H1 (cell line): Measurements from ENCODE around the gene SPG7. TPM values are rescaled to one million over a fixed set of nuclear protein-coding genes. Genes with fewer than 3 reads are reported as not detected.

ENCODE experiments used
- CTCF ChIA-PET: fragments of 300-600 bp; sonication (Branson Sonifier 250); formaldehyde crosslinking; loops from one replicate; lab custom pipeline; 2021; ENCODE audit not compliant: partially characterized antibody; lab: Charles Lee
- POLR2A ChIA-PET: fragments of 300-600 bp; sonication (Branson Sonifier 250); formaldehyde crosslinking; loops from one replicate; lab custom pipeline; 2021; ENCODE audit warnings: inconsistent platforms; ENCODE audit not compliant: partially characterized antibody; lab: Charles Lee
- DNase-seq, 2 experiments: peaks; one replicate each; pipeline versions ENCODE4 v3.0.0 to v3.0.0-alpha.2; 2010 to 2022; ENCODE audit warnings: low spot score in 2 of 2, low read depth in 1 of 2, mixed read lengths in 1 of 2
- FAIRE-seq: peaks from 2 replicates; lab custom pipeline; 2011; peaks lifted over from hg19 to GRCh38; lab: Jason Lieb, UNC
- H2AFZ ChIP-seq: 2 replicates; pipeline ENCODE4 v1.8.1; 2012; ENCODE audit warnings: low read length, inconsistent platforms
- H2AK5ac ChIP-seq: 2 replicates; pipeline ENCODE4 v1.6.1; 2013; ENCODE audit warnings: low read depth, low read length
- H2BK120ac ChIP-seq: replicated peaks from 2 replicates; pipeline ENCODE3; 2013; ENCODE audit warnings: low read depth, low read length, inconsistent platforms
- H2BK12ac ChIP-seq: 2 replicates; pipeline ENCODE4 v1.6.1; 2013; ENCODE audit warnings: low read depth, low read length
- H2BK15ac ChIP-seq: 2 replicates; pipeline ENCODE4 v1.6.1; 2013; ENCODE audit warnings: low read length
- H2BK20ac ChIP-seq: 2 replicates; pipeline ENCODE4 v1.6.1; 2013; ENCODE audit warnings: low read length
- H2BK5ac ChIP-seq: 2 replicates; pipeline ENCODE4 v1.6.1; 2013; ENCODE audit warnings: low read depth, low read length
- H3K14ac ChIP-seq: 2 replicates; pipeline ENCODE4 v1.6.1; 2013; ENCODE audit warnings: inconsistent platforms; ENCODE audit not compliant: insufficient read length
- H3K18ac ChIP-seq: 2 replicates; pipeline ENCODE4 v1.6.1; 2013; ENCODE audit warnings: low read length; ENCODE audit errors: extremely low read depth
- H3K23ac ChIP-seq: 2 replicates; pipeline ENCODE4 v1.6.1; 2013; ENCODE audit warnings: inconsistent platforms; ENCODE audit not compliant: insufficient read length
- H3K23me2 ChIP-seq: 2 replicates; pipeline ENCODE4 v1.6.1; 2013; ENCODE audit warnings: low read depth, low read length
- H3K27ac ChIP-seq: 2 replicates; pipeline ENCODE4 v1.6.1; 2011; ENCODE audit warnings: low read depth, low read length, inconsistent platforms
- H3K27me3 ChIP-seq, 4 experiments: replicated peaks in 1 of 4; 1 replicate in 1 of 4; 2 replicates in 3 of 4; pipeline versions ENCODE4 v1.6.1 to v1.8.1; 2011 to 2013; ENCODE audit warnings: low read length in 3 of 4, mild to moderate bottlenecking in 3 of 4, inconsistent platforms in 2 of 4, mixed read lengths in 2 of 4, moderate library complexity in 1 of 4; ENCODE audit not compliant: control insufficient read depth in 3 of 4, insufficient read depth in 3 of 4; ENCODE audit errors: extremely low read depth in 1 of 4
- H3K36me3 ChIP-seq, 4 experiments: 2 replicates each; pipeline versions ENCODE4 v1.6.1 to v1.8.1; 2011 to 2013; ENCODE audit warnings: mild to moderate bottlenecking in 4 of 4, low read length in 3 of 4, moderate library complexity in 2 of 4, control low read depth in 1 of 4, inconsistent platforms in 1 of 4; ENCODE audit not compliant: insufficient read depth in 4 of 4, control insufficient read depth in 2 of 4
- H3K4ac ChIP-seq: replicated peaks from 2 replicates; pipeline ENCODE3; 2013; ENCODE audit warnings: low read length, low read depth, mixed read lengths, inconsistent platforms; ENCODE audit not compliant: insufficient read length
- H3K4me1 ChIP-seq, 4 experiments: replicated peaks in 1 of 4; 1 replicate in 1 of 4; 2 replicates in 3 of 4; pipeline versions ENCODE4 v1.6.1 to v1.8.1; 2011 to 2013; ENCODE audit warnings: low read length in 3 of 4, inconsistent platforms in 2 of 4, mixed read lengths in 1 of 4; ENCODE audit not compliant: insufficient read depth in 4 of 4, control insufficient read depth in 3 of 4
- H3K4me2 ChIP-seq, 2 experiments: 2 replicates each; pipeline versions ENCODE4 v1.6.1 to v1.8.1; 2011 to 2013; ENCODE audit warnings: low read depth in 2 of 2, low read length in 2 of 2, control low read depth in 1 of 2, inconsistent platforms in 1 of 2, mild to moderate bottlenecking in 1 of 2; ENCODE audit not compliant: insufficient read depth in 1 of 2
- H3K4me3 ChIP-seq, 4 experiments: fragments of 200-600, 300-600 bp in 1 of 4; sonication (generic), shearing (Covaris generic), sonication (Bioruptor Twin) in 1 of 4; 2 replicates each; pipeline versions ENCODE4 v1.5.1 to v1.8.1; 2011 to 2016; ENCODE audit warnings: low read length in 4 of 4, low read depth in 3 of 4, control low read depth in 2 of 4, inconsistent platforms in 2 of 4, mild to moderate bottlenecking in 2 of 4, mixed read lengths in 1 of 4, moderate library complexity in 1 of 4; ENCODE audit not compliant: insufficient read depth in 2 of 4; ENCODE audit errors: extremely low read depth in 1 of 4
- H3K56ac ChIP-seq: replicated peaks from 2 replicates; pipeline ENCODE3; 2013; ENCODE audit warnings: low read depth, mild to moderate bottlenecking, mixed read lengths, low read length, inconsistent platforms; ENCODE audit not compliant: insufficient read length
- H3K79me1 ChIP-seq: 2 replicates; pipeline ENCODE4 v1.6.1; 2013; ENCODE audit warnings: low read depth, low read length, control low read depth
- H3K79me2 ChIP-seq, 2 experiments: 2 replicates each; pipeline versions ENCODE4 v1.6.1 to v1.8.1; 2012 to 2013; ENCODE audit warnings: low read length in 2 of 2, mild to moderate bottlenecking in 2 of 2, inconsistent platforms in 1 of 2; ENCODE audit not compliant: insufficient read depth in 2 of 2, control insufficient read depth in 1 of 2
- H3K9ac ChIP-seq, 4 experiments: replicated peaks in 1 of 4; 1 replicate in 1 of 4; 2 replicates in 3 of 4; pipeline versions ENCODE4 v1.6.1 to v1.8.1; 2011 to 2013; ENCODE audit warnings: low read depth in 3 of 4, low read length in 3 of 4, control low read depth in 2 of 4, mild to moderate bottlenecking in 2 of 4, moderate library complexity in 2 of 4, inconsistent platforms in 1 of 4; ENCODE audit errors: extremely low read depth in 1 of 4
- H3K9me3 ChIP-seq, 2 experiments: 2 replicates each; pipeline versions ENCODE4 v1.6.1 to v1.8.1; 2012 to 2013; ENCODE audit warnings: mild to moderate bottlenecking in 2 of 2, moderate library complexity in 2 of 2, control low read depth in 1 of 2, inconsistent platforms in 1 of 2, low read depth in 1 of 2, low read length in 1 of 2, mixed read lengths in 1 of 2; ENCODE audit not compliant: insufficient read depth in 2 of 2
- H4K20me1 ChIP-seq, 2 experiments: replicated peaks in 1 of 2; 2 replicates each; pipeline versions ENCODE3 to v1.8.1; 2011 to 2013; ENCODE audit warnings: inconsistent platforms in 2 of 2, low read length in 2 of 2, mild to moderate bottlenecking in 1 of 2; ENCODE audit not compliant: insufficient read depth in 2 of 2, control insufficient read depth in 1 of 2
- H4K5ac ChIP-seq: 2 replicates; pipeline ENCODE4 v1.6.1; 2013; ENCODE audit warnings: low read length, low read depth, mixed read lengths, inconsistent platforms; ENCODE audit not compliant: insufficient read length
- H4K8ac ChIP-seq: 2 replicates; pipeline ENCODE4 v1.8.0; 2013; ENCODE audit warnings: mild to moderate bottlenecking, moderate library complexity, low read length, inconsistent platforms; ENCODE audit not compliant: insufficient read depth; ENCODE audit errors: extremely low read depth
- H4K91ac ChIP-seq: replicated peaks from 2 replicates; pipeline ENCODE3; 2013; ENCODE audit warnings: low read length, mixed read lengths, inconsistent platforms; ENCODE audit not compliant: insufficient read length
- BACH1 ChIP-seq: IDR thresholded peaks from 2 replicates; pipeline ENCODE4 v1.6.1; 2012; ENCODE audit warnings: low read length, improper control_type of control experiment
- JUND ChIP-seq: IDR thresholded peaks from 2 replicates; pipeline ENCODE4 v1.6.1; 2011; ENCODE audit warnings: mild to moderate bottlenecking, improper control_type of control experiment, low read length
- KDM1A ChIP-seq: fragments of 200-600, 300-600 bp; sonication (generic); IDR thresholded peaks from 2 replicates; pipeline ENCODE4 v1.7.1; 2016; ENCODE audit warnings: mild to moderate bottlenecking, low read length, borderline replicate concordance
- KDM4A ChIP-seq: IDR thresholded peaks from one replicate; pipeline ENCODE4 v1.7.1; 2012; ENCODE audit warnings: low read depth, mild to moderate bottlenecking, moderate library complexity, low read length, inconsistent platforms; ENCODE audit not compliant: severe bottlenecking
- RFX5 ChIP-seq: IDR thresholded peaks from 2 replicates; pipeline ENCODE4 v1.6.1; 2011; ENCODE audit warnings: low read depth, low read length, improper control_type of control experiment, borderline replicate concordance
- SAP30 ChIP-seq: fragments of 300-600 bp; sonication (generic); IDR thresholded peaks from 2 replicates; pipeline ENCODE4 v1.7.1; 2012; ENCODE audit warnings: low read length, moderate library complexity, mild to moderate bottlenecking, inconsistent platforms; ENCODE audit not compliant: insufficient read depth, insufficient replicate concordance
- SIN3A ChIP-seq, 2 experiments: IDR thresholded peaks in 1 of 2; conservative IDR thresholded peaks in 1 of 2; 2 replicates each; pipeline ENCODE4 v1.6.1; 2011 to 2012; ENCODE audit warnings: low read length in 2 of 2, improper control_type of control experiment in 1 of 2, low read depth in 1 of 2, mild to moderate bottlenecking in 1 of 2
- SP4 ChIP-seq: IDR thresholded peaks from 2 replicates; pipeline ENCODE4 v1.6.1; 2012; ENCODE audit warnings: low read length, inconsistent platforms
- TAF1 ChIP-seq: IDR thresholded peaks from 2 replicates; pipeline ENCODE4 v1.6.1; 2011; ENCODE audit warnings: mild to moderate bottlenecking, low read depth, low read length
- TCF12 ChIP-seq: IDR thresholded peaks from 2 replicates; pipeline ENCODE4 v1.6.1; 2011; ENCODE audit warnings: low read depth, mild to moderate bottlenecking, low read length
- YY1 ChIP-seq: IDR thresholded peaks from 2 replicates; pipeline ENCODE4 v1.6.1; 2011; ENCODE audit warnings: low read depth, mild to moderate bottlenecking, low read length
- WGBS, 2 experiments: shearing (Covaris generic) in 1 of 2; methylation state at CpG; one replicate each; pipeline versions ENCODE4 v1.1.6 to v1.1.7; 2013 to 2015; ENCODE audit warnings: low lambda C conversion rate in 2 of 2, mixed read lengths in 2 of 2, inconsistent platforms in 1 of 2, low coverage in 1 of 2, missing lambda C conversion rate in 1 of 2; ENCODE audit not compliant: insufficient replicate concordance in 2 of 2, insufficient coverage in 1 of 2, insufficient read length in 1 of 2; ENCODE audit errors: extremely low coverage in 1 of 2, missing lambda C conversion rate in 1 of 2; 5-methylcytosine and 5-hydroxymethylcytosine counted together
- polyA plus RNA-seq, 7 experiments: library from polyadenylated mRNA; depleted of rRNA in 3 of 7; stranded (reverse) in 5 of 7; unstranded in 2 of 7; fragments of >200 nt in 5 of 7; fragments of 200-250 nt in 2 of 7; gene quantifications; 1 replicate in 5 of 7; 2 replicates in 1 of 7; 4 replicates in 1 of 7; pipeline versions ENCODE4 v1.2.1 to v1.2.3, GENCODE V29; 2011 to 2013; ENCODE audit warnings: missing spikeins in 2 of 7, mixed read lengths in 2 of 7
- total RNA-seq: library from RNA; stranded (reverse); fragmentation: NEBNext Ultra II Directional; extraction: Animal tissue kit (Norgen Biotek cat#: 25700); gene quantifications from 2 replicates; pipeline ENCODE4 v1.2.1, GENCODE V29; 2021
- TF ChIP-seq, protein P1 (sequence below): IDR thresholded peaks from 2 replicates; pipeline ENCODE4 v1.6.1; 2012; ENCODE audit warnings: inconsistent platforms

SPG7 gene
- total and polyA plus RNA-seq, 2 of the 8 experiments (the other 6 are each of a cell fraction or from before 2014, with no cell fraction given), result 72.1 to 113 TPM

DNA sequence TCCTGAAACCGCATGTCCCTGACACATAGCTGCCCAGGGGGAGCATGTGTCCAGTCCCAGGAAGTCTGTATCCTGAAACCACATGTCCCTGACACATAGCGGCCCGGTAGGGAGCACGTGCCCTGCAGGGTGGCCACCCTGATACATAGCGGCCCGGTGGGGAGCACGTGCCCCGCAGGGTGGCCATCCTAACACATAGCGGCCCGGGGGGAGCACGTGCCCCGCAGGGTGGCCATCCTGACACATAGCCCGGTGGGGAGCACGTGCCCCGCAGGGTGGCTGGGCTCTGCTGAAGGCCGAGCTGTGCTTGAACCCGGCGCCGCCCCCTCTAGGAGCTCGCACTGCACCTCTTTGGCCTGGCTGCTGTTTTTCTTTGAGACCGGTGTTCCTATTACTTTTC lies 33.6 kb downstream of the SPG7 start:
- H3K4me3 ChIP-seq, result no peak overlapping the region
- H3K79me2 ChIP-seq, result no peaks in the 10 kb centered on the region
- no peak overlapping the region for H3K4me2 ChIP-seq
- H3K27me3 ChIP-seq, result no peaks in the 10 kb centered on the region
- peaks cover 2 to 11% of the 10 kb centered on the region in 2 experiments for H4K20me1 ChIP-seq
- H2BK15ac ChIP-seq, result no peak overlapping the region
- H4K5ac ChIP-seq, result no peak overlapping the region
- no peaks in the 10 kb centered on the region for H3K4me1 ChIP-seq
- no peaks in the 10 kb centered on the region for H3K23me2 ChIP-seq
- no peak overlapping the region for H2AK5ac ChIP-seq
- no peak overlapping the region for H3K14ac ChIP-seq
- TF ChIP-seq JUND, result no peak
- TF ChIP-seq, protein P1, sequence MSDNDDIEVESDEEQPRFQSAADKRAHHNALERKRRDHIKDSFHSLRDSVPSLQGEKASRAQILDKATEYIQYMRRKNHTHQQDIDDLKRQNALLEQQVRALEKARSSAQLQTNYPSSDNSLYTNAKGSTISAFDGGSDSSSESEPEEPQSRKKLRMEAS, result no peak
- no peak for TF ChIP-seq RFX5
- no peak for TF ChIP-seq SAP30
- no peak for TF ChIP-seq TAF1
- TF ChIP-seq TCF12, result no peak
- no peak for TF ChIP-seq BACH1
- TF ChIP-seq KDM4A, result no peak
- no peak for TF ChIP-seq SP4
- no peak for TF ChIP-seq KDM1A
- no peak for TF ChIP-seq SIN3A (conservative IDR thresholded peaks at IDR 0.05 in 1 of 2, IDR thresholded peaks at IDR 0.05 in 1 of 2; ENCODE audit: low read depth in 1 of 2, low read length in 2 of 2)
- no peak for TF ChIP-seq YY1
- no peak overlapping the region for H4K8ac ChIP-seq
- H3K9me3 ChIP-seq, result no peaks in the 10 kb centered on the region
- FAIRE-seq (no peak), DNase-seq (no peak)
- no peak overlapping the region for H3K56ac ChIP-seq
- no peak overlapping the region for H2BK12ac ChIP-seq
- no peak overlapping the region for H3K4ac ChIP-seq
- peaks cover 8 to 32% (median 23%) of the 10 kb centered on the region in 4 experiments for H3K36me3 ChIP-seq
- no peak overlapping the region for H3K27ac ChIP-seq
- no peak overlapping the region for H3K9ac ChIP-seq
- no peak overlapping the region for H3K23ac ChIP-seq
- no peak overlapping the region for H2BK20ac ChIP-seq
- no peak overlapping the region for H4K91ac ChIP-seq
- no peak overlapping the region; the same call in 1 of the 2 replicates for H2BK5ac ChIP-seq
- ChIA-PET CTCF (interaction anchor here (1.0 to 2.0 kb wide), 3 partner anchors 12 to 16 kb away, joined by 4 to 7 read pairs (median 5); no protein-coding TSS in a partner anchor), POLR2A (interaction anchor here (0.7 to 7.2 kb wide), 4 partner anchors 9 to 23 kb away, joined by 3 to 47 read pairs (median 4); no protein-coding TSS in a partner anchor)
- H3K79me1 ChIP-seq, result peaks cover 4% of the 10 kb centered on the region; the same call in 1 of the 2 replicates
- WGBS, 2 experiments, result 93% methylated on average over 21 of the region's 21 CpGs; no CpG with 5 or more reads in 1 of the 2 experiments
- H3K18ac ChIP-seq, result no peak overlapping the region
- H2BK120ac ChIP-seq, result no peak overlapping the region
- no peak overlapping the region for H2AFZ ChIP-seq
